Transverse colon (tissue), 4 donors: ENCODE results near the gene OR51F2. TPM values are rescaled to one million over a fixed set of nuclear protein-coding genes. Genes with fewer than 3 reads are reported as not detected.

Experiments used
- DNase-seq: peaks from one replicate; pipeline ENCODE4 v3.0.0-alpha.2; 2019
- H3K27ac ChIP-seq, 4 donors: fragments of 200-600 bp; sonication (generic); 2 replicates each; pipeline ENCODE4 v1.5.1; 2016 to 2018; ENCODE audit warnings: inconsistent platforms in 4 of 4
- H3K27me3 ChIP-seq: fragments of 200-600 bp; sonication (generic); 2 replicates; pipeline ENCODE4 v1.5.1; 2017; ENCODE audit warnings: inconsistent platforms
- H3K36me3 ChIP-seq, 4 donors: fragments of 200-600 bp; sonication (generic); 2 replicates each; pipeline ENCODE4 v1.5.1; 2017 to 2019; ENCODE audit warnings: inconsistent platforms in 4 of 4
- H3K4me1 ChIP-seq, 4 donors: fragments of 200-600 bp; sonication (generic); 2 replicates each; pipeline ENCODE4 v1.5.1; 2017 to 2020; ENCODE audit warnings: inconsistent platforms in 4 of 4
- H3K4me3 ChIP-seq, 4 donors: fragments of 200-600 bp; sonication (generic); 1 replicate in 1 of 4; 2 replicates in 3 of 4; pipeline versions ENCODE4 v1.5.1 to v1.6.1; 2017 to 2019; ENCODE audit warnings: inconsistent platforms in 4 of 4
- H3K9me3 ChIP-seq, 2 donors: fragments of 200-600 bp; sonication (generic); 2 replicates each; pipeline ENCODE4 v1.5.1; 2017 to 2019; ENCODE audit warnings: inconsistent platforms in 2 of 2
- EP300 ChIP-seq: sonication (generic); formaldehyde crosslinking; IDR thresholded peaks from one replicate; pipeline ENCODE4 v1.6.1; 2017; ENCODE audit warnings: antibody characterized with exemption, low read depth
- POLR2A ChIP-seq: fragments of 450-650 bp; IDR thresholded peaks from one replicate; pipeline ENCODE4 v1.6.1; 2016; ENCODE audit warnings: antibody characterized with exemption, mild to moderate bottlenecking, moderate library complexity
- POLR2AphosphoS5 ChIP-seq, 3 donors: sonication (generic); formaldehyde crosslinking; IDR thresholded peaks; one replicate each; pipeline ENCODE4 v1.6.1; 2016; ENCODE audit warnings: antibody characterized with exemption in 3 of 3
- WGBS, 2 donors: methylation state at CpG; one replicate each; pipeline ENCODE4 v1.1.5; 2018; ENCODE audit warnings: low coverage in 1 of 2; 5-methylcytosine and 5-hydroxymethylcytosine counted together
- in situ Hi-C, 4 donors: fragments of 200-750 bp; cut with MboI; loops; one replicate each; pipeline versions ENCODE4 v1.15.0 to v1.15.1; 2017; ENCODE audit warnings: low sequenced_read_pairs in 3 of 4, low pct_ligation_motif_present in 1 of 4, low pct_unique_long_range_greater_than_20kb in 1 of 4
- intact Hi-C: fragments of 100-400 bp; cut with DNase I; formaldehyde crosslinking; loops from one replicate; pipeline ENCODE4 v1.15.1; 2023; ENCODE audit warnings: low total_unique reads
- total RNA-seq, 4 donors: library from RNA; depleted of rRNA; stranded (reverse); fragments of >200 nt; gene quantifications; one replicate each; pipeline ENCODE4 v1.1.0, GENCODE V29; 2016
- TF ChIP-seq, protein P1 (sequence below), 5 experiments: fragments of 200-600 bp in 3 of 5; fragments of 450-650 bp in 2 of 5; sonication (generic) in 3 of 5; IDR thresholded peaks; 1 replicate in 2 of 5; 2 replicates in 3 of 5; pipeline ENCODE4 v1.5.1; 2016 to 2017; ENCODE audit warnings: antibody characterized with exemption in 5 of 5, inconsistent platforms in 3 of 5, mild to moderate bottlenecking in 2 of 5, moderate library complexity in 1 of 5

The OR51F2 gene
- total RNA-seq, 4 donors from 2014 or later: not detected

DNA sequence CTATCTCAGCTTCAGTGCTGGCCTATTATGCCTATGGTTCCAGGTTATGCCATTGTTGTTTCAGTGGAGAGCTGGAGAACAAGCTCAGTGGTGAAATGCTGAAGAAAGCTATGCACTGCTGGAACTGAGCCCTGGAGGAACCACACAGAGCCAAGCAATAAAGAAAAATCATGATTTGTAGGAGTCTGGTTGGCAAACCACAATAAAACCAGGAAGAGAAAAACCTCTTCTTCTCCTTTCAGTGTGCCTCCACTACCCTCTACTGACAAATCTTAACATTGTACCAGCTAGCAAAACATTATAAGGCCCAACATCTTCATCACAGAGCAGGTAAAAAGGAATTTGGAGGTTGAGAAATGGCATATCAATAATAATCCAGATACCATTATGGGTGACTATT is 5.3 kb downstream of the OR51F2 start:
- no peaks in the 10 kb centered on the region for H3K36me3 ChIP-seq
- intact Hi-C loops (loop anchor here (5.0 kb wide), 1 partner anchor 189 kb away; the partner anchor contains the start of gene OR51D1), in situ Hi-C loops (loop anchor here in 1 of 4 donors (25.0 kb wide), 1 partner anchor 189 kb away; the partner anchor contains the start of genes OR51D1 and OR51E1)
- H3K27me3 ChIP-seq: no peaks in the 10 kb centered on the region
- no peak for DNase-seq
- H3K27ac ChIP-seq: no peak overlapping the region
- no peak overlapping the region for H3K4me3 ChIP-seq
- H3K4me1 ChIP-seq: no peaks in the 10 kb centered on the region
- no peak for TF ChIP-seq POLR2AphosphoS5 (IDR thresholded peaks at IDR 0.05)
- TF ChIP-seq, protein P1, sequence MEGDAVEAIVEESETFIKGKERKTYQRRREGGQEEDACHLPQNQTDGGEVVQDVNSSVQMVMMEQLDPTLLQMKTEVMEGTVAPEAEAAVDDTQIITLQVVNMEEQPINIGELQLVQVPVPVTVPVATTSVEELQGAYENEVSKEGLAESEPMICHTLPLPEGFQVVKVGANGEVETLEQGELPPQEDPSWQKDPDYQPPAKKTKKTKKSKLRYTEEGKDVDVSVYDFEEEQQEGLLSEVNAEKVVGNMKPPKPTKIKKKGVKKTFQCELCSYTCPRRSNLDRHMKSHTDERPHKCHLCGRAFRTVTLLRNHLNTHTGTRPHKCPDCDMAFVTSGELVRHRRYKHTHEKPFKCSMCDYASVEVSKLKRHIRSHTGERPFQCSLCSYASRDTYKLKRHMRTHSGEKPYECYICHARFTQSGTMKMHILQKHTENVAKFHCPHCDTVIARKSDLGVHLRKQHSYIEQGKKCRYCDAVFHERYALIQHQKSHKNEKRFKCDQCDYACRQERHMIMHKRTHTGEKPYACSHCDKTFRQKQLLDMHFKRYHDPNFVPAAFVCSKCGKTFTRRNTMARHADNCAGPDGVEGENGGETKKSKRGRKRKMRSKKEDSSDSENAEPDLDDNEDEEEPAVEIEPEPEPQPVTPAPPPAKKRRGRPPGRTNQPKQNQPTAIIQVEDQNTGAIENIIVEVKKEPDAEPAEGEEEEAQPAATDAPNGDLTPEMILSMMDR (IDR thresholded peaks at IDR 0.05): peak; percentile 27 to 51 (median 40)
- H3K9me3 ChIP-seq: no peaks in the 10 kb centered on the region

DNA sequence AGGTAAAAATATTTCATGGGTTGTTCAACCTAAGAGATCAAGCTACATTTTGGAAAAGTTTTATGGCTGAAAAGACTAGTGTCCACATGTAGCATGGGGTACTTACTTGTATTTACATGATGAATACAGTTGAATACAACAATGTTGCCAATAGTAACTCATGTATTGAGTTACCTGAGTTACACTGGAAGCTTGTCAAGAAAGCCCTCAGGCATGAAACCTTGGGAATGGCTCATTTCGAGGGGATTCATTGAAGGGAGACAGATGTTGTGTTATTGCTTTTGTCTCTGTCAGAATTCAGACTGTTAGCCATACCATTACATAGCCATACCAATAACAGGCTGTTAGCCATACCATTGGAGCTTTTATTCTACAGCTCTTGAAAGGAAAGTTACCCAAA is 9.2 kb downstream of the OR51F2 start:
- in situ Hi-C loops: loop anchor here in 1 of 4 donors (25.0 kb wide), 1 partner anchor 193 kb away; the partner anchor contains the start of genes OR51D1 and OR51E1
- 57 to 67% methylated on average over 1 of the region's 1 CpG for WGBS, 2 donors

DNA sequence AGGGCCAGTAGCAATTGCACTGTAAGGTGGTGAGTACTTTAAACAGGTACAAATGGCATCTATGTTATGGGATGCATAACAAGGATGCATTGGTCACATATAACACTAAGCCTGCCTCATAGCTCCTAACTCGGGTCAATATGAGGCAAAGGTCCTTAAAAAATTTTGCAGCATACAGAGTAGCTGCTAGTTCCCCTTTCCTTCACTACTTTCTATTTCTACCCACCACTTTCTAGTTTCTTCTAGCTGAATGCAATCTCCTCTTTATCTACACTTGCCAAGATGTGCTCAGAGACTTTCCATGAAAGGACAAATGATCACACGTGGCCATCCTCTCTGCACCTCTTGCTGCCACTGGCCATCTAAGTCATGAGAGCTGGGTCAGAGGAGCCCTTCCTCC is 9.8 kb downstream of the OR51F2 start:
- Histone ChIP-seq H3K4me1 (no peaks in the 10 kb centered on the region), H3K4me3 (no peak overlapping the region), H3K9me3 (no peaks in the 10 kb centered on the region), H3K27ac (no peak overlapping the region), H3K36me3 (no peaks in the 10 kb centered on the region), H3K27me3 (no peaks in the 10 kb centered on the region)
- TF ChIP-seq EP300 (no peak), POLR2AphosphoS5 (IDR thresholded peaks at IDR 0.05) (no peak), POLR2A (no peak)
- TF ChIP-seq, protein P1 (IDR thresholded peaks at IDR 0.05): no peak
- WGBS, 2 donors: 50 to 71% methylated on average over 1 to 2 of the region's 2 CpGs
- intact Hi-C loops: loop anchor here (5.0 kb wide), 1 partner anchor 204 kb away; no protein-coding TSS in a partner anchor
- in situ Hi-C loops: loop anchor here in 1 of 4 donors (25.0 kb wide), 1 partner anchor 194 kb away; the partner anchor contains the start of genes OR51D1 and OR51E1
- DNase-seq: no peak

More for the DNA sequence above, 9.2 kb downstream of the OR51F2 start:
- Histone ChIP-seq H3K27ac (no peak overlapping the region), H3K27me3 (no peaks in the 10 kb centered on the region), H3K9me3 (no peaks in the 10 kb centered on the region), H3K36me3 (no peaks in the 10 kb centered on the region), H3K4me3 (no peak overlapping the region), H3K4me1 (no peaks in the 10 kb centered on the region)
- no peak for DNase-seq
- TF ChIP-seq, protein P1 (IDR thresholded peaks at IDR 0.05): no peak
- intact Hi-C loops: loop anchor here (5.0 kb wide), 1 partner anchor 203 kb away; no protein-coding TSS in a partner anchor

DNA sequence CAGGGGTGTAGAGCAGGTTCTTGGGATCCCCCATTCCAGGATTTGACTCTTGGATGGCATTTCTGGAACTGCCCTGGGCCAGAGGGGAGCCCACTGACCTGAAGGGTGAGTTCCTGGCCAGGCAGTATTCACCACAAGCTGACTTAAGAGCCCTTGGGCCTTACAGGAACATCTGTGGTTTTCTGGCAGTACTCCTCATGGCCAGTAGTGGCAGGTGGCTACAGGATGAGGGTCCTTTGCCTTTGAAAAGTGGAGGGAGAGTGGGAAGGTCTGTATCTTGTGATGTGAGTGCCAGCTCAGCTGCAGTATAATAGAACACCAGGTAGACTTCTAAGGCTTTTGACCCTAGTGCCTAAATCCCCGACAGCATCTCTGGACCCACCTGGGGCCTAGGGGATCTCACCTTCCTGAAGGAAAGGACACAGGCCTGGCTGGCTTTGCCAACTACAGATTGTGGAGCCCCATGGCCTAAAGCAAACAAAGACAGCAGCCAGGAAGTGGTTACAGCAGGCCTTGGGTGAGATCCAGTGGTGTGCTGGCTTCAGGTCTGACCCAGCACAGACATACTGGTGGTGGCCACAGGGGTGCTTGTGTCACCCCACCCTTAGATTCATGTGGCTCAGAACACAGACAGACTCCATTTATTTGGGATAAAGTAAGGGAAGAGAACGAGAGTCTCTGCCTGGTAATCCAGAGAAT is 18.9 kb downstream of the OR51F2 start:
- in situ Hi-C loops: loop anchor here in 1 of 4 donors (25.0 kb wide), 1 partner anchor 203 kb away; the partner anchor contains the start of genes OR51D1 and OR51E1

More for the DNA sequence above, 18.9 kb downstream of the OR51F2 start:
- Histone ChIP-seq H3K27ac (no peak overlapping the region), H3K4me3 (no peak overlapping the region), H3K9me3 (no peaks in the 10 kb centered on the region), H3K4me1 (no peaks in the 10 kb centered on the region), H3K36me3 (no peaks in the 10 kb centered on the region), H3K27me3 (no peaks in the 10 kb centered on the region)
- intact Hi-C loops: no loop called here
- TF ChIP-seq POLR2A (no peak), EP300 (no peak), POLR2AphosphoS5 (IDR thresholded peaks at IDR 0.05) (no peak)
- TF ChIP-seq, protein P1 (IDR thresholded peaks at IDR 0.05): no peak
- DNase-seq: no peak
- WGBS, 2 donors: 80% methylated on average over 2 of the region's 2 CpGs; no CpG with 5 or more reads in 1 of the 2 donors
